ENCODE measurements around the gene RXRG. TPM values are rescaled to one million over a fixed set of nuclear protein-coding genes. Genes with fewer than 3 reads are reported as not detected.

Gene RXRG
- total RNA-seq, 1 experiment from 2014 or later: not detected

DNA sequence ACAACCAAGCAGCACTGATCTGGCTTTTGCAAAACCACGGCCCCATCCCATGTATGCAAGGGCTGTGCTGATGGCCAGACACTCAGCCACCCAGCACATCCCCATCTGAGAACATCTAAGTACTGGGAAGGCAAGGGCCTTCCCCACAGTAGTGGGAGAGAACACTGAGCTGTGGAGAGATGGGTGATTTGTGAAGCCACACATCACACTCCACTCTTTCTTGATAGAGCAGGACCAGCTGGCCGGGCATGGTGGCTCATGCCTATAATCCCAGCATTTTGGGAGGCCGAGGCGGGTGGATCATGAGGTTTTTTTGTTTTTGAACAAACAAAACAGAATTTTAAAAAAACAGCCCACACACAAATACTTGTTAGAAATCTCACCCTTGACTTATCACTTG, 28.2 kb upstream of the RXRG start:
- H2BK120ac ChIP-seq (ENCODE audit: low read depth, low read length, poor library complexity, severe bottlenecking): no peak overlapping the region
- H3K79me1 ChIP-seq (ENCODE audit: insufficient read depth, low read depth, low read length, poor library complexity, severe bottlenecking): no peaks in the 10 kb centered on the region
- H3K14ac ChIP-seq (ENCODE audit: insufficient read depth, low read length): no peak overlapping the region
- no peak overlapping the region for H3T11ph ChIP-seq (ENCODE audit: low read length)
- Mint-ChIP-seq H3K27me3 (ENCODE audit: low read depth) (peaks cover 10% of the 10 kb centered on the region), H3K4me3 (no peak overlapping the region), H3K4me1 (peaks cover 4 to 5% of the 10 kb centered on the region in 2 experiments; a peak in 3 of 4 replicates), H3K9me3 (no peaks in the 10 kb centered on the region; a peak in 1 of 5 replicates), H3K36me3 (ENCODE audit: insufficient read depth in 1 of 3, low read depth in 3 of 3) (no peaks in the 10 kb centered on the region; a peak in 1 of 7 replicates), H3K27ac (no peak overlapping the region)
- H2AK5ac ChIP-seq (ENCODE audit: insufficient read length, low read length): no peak overlapping the region
- H3K23ac ChIP-seq (ENCODE audit: insufficient read length, low read depth, low read length): no peak overlapping the region
- no peak overlapping the region for H3K56ac ChIP-seq (ENCODE audit: insufficient read length, low read depth, low read length)
- no peak overlapping the region for H3K4me2 ChIP-seq (ENCODE audit: insufficient read depth, insufficient read length, low read length)
- H3K4me1 ChIP-seq (ENCODE audit: insufficient read depth, low read length): no peaks in the 10 kb centered on the region
- TF ChIP-seq CTCF (conservative IDR thresholded peaks at IDR 0.05): no peak
- H3K79me2 ChIP-seq (ENCODE audit: insufficient read depth, low read length): no peaks in the 10 kb centered on the region
- no peak overlapping the region for H3K27ac ChIP-seq (ENCODE audit: insufficient read length, low read depth, low read length)
- H2BK15ac ChIP-seq (ENCODE audit: low read depth, low read length): no peak overlapping the region
- no peaks in the 10 kb centered on the region for H3K9me3 ChIP-seq (ENCODE audit: control insufficient read depth, low read depth, low read length)
- no peaks in the 10 kb centered on the region for H4K20me1 ChIP-seq (ENCODE audit: control insufficient read depth, insufficient read depth, insufficient read length)
- H2BK20ac ChIP-seq (ENCODE audit: low read depth, low read length, poor library complexity, severe bottlenecking): no peak overlapping the region
- no peak overlapping the region for H2AFZ ChIP-seq (ENCODE audit: low read length)
- no peak overlapping the region for H4K8ac ChIP-seq (replicated peaks; ENCODE audit: insufficient read length, low read depth, low read length)
- no peak overlapping the region for H3K9ac ChIP-seq (ENCODE audit: extremely low read depth, insufficient read length, low read length)
- no peak overlapping the region for H2BK12ac ChIP-seq (ENCODE audit: insufficient read length, low read depth, low read length)
- no peak overlapping the region for H2BK5ac ChIP-seq (ENCODE audit: insufficient read length, low read length)
- no peak overlapping the region for H4K91ac ChIP-seq (ENCODE audit: insufficient read length, low read depth, low read length)
- H3K23me2 ChIP-seq (ENCODE audit: insufficient read length, low read depth, low read length, poor library complexity, severe bottlenecking): no peaks in the 10 kb centered on the region
- no peaks in the 10 kb centered on the region for H3K27me3 ChIP-seq (ENCODE audit: insufficient read depth, low read length)
- H3K18ac ChIP-seq (ENCODE audit: insufficient read length, low read depth, low read length): no peak overlapping the region
- no peak overlapping the region for H4K5ac ChIP-seq (ENCODE audit: insufficient read length, low read depth, low read length)
- no peak overlapping the region for H3K4ac ChIP-seq (ENCODE audit: low read depth, low read length)
- no CpG with 5 or more reads among the region's 4 CpGs for WGBS (ENCODE audit: extremely low coverage, insufficient read length, low lambda C conversion rate)
- DNase-seq: no peak

All from H9 (cell line).